RWPE2 (cell line): ENCODE data around the gene IGSF9B.

ENCODE experiments used
- ATAC-seq: fragments of 200-7000 bp; cut with Tn5 transposase; 3 replicates; pipeline ENCODE4 v1.9.1; 2021; ENCODE audit warnings: low read depth
- DNase-seq: peaks from one replicate; pipeline ENCODE4 v3.0.0-alpha.2; 2020; ENCODE audit warnings: low spot score
- H3K27ac ChIP-seq: fragments of 450-650 bp; 2 replicates; pipeline ENCODE4 v1.5.1; 2017; ENCODE audit warnings: mild to moderate bottlenecking; ENCODE audit not compliant: poor library complexity, severe bottlenecking
- H3K27me3 ChIP-seq: fragments of 250-450 bp; sonication (Bioruptor Pico); 2 replicates; pipeline ENCODE4 v1.5.1; 2021; ENCODE audit warnings: mild to moderate bottlenecking, moderate library complexity; ENCODE audit not compliant: insufficient read depth, poor library complexity, severe bottlenecking
- H3K36me3 ChIP-seq: fragments of 250-450 bp; sonication (Bioruptor Pico); 2 replicates; pipeline ENCODE4 v1.5.1; 2020; ENCODE audit warnings: low read depth, mild to moderate bottlenecking, moderate library complexity
- H3K4me1 ChIP-seq: fragments of 250-450 bp; sonication (Bioruptor Pico); 2 replicates; pipeline ENCODE4 v1.5.1; 2021; ENCODE audit warnings: mild to moderate bottlenecking, moderate library complexity; ENCODE audit not compliant: insufficient read depth, poor library complexity, severe bottlenecking
- H3K4me3 ChIP-seq: fragments of 250-450 bp; sonication (Bioruptor Pico); 2 replicates; pipeline ENCODE4 v1.5.1; 2021; ENCODE audit warnings: mild to moderate bottlenecking, moderate library complexity; ENCODE audit not compliant: severe bottlenecking
- H3K9me3 ChIP-seq: fragments of 250-450 bp; sonication (Bioruptor Pico); 2 replicates; pipeline ENCODE4 v1.5.1; 2021; ENCODE audit warnings: mild to moderate bottlenecking, moderate library complexity; ENCODE audit not compliant: severe bottlenecking
- TF ChIP-seq, protein P1 (sequence below): fragments of 450-650 bp; IDR thresholded peaks from one replicate; pipeline ENCODE4 v1.5.1; 2017; ENCODE audit warnings: mild to moderate bottlenecking, moderate library complexity; ENCODE audit not compliant: poor library complexity, severe bottlenecking

The IGSF9B gene

DNA sequence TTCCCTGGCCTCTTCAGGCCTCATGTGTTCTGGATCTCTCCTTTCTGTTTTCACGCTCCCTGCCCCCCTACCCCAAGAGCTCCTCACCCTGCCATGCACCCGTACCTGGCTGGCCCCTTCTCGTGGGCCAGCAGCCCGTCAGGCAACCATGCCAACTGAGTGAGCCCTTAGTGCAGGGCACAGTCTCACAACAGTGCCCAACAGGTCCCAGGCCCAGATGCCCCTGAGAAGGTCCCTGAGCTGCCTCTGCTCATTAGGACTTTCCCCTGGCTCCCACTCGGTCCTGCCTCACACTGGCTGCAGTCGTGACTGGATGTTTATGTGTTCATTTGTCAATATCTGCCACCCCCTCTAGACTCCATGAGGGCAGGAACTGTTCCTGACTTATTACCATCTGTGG is 44.8 kb upstream of the IGSF9B start:
- H3K4me1 ChIP-seq: no peaks in the 10 kb centered on the region
- TF ChIP-seq, protein P1, sequence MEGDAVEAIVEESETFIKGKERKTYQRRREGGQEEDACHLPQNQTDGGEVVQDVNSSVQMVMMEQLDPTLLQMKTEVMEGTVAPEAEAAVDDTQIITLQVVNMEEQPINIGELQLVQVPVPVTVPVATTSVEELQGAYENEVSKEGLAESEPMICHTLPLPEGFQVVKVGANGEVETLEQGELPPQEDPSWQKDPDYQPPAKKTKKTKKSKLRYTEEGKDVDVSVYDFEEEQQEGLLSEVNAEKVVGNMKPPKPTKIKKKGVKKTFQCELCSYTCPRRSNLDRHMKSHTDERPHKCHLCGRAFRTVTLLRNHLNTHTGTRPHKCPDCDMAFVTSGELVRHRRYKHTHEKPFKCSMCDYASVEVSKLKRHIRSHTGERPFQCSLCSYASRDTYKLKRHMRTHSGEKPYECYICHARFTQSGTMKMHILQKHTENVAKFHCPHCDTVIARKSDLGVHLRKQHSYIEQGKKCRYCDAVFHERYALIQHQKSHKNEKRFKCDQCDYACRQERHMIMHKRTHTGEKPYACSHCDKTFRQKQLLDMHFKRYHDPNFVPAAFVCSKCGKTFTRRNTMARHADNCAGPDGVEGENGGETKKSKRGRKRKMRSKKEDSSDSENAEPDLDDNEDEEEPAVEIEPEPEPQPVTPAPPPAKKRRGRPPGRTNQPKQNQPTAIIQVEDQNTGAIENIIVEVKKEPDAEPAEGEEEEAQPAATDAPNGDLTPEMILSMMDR: no peak

DNA sequence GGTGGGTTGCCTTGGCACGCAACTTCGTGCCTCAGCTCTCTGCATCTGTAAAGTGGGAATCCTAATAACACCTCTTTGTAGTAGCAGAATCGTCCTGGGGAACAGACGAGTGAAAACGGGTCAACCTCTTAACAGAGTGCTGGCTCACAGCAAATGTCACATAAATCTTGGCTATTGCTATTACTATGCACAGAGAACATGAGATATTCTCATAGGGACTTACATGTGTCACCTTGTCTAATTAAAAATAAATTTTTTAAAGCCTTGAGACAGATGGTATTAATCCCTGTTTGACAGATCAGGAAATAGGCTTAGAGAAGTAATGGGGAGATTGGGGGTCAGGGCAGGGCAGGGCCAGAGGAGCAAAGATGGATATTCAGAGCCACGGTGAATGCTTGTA is 44.3 kb upstream of the IGSF9B start:
- no peaks in the 10 kb centered on the region for H3K9me3 ChIP-seq
- no peaks in the 10 kb centered on the region for H3K36me3 ChIP-seq
- H3K4me3 ChIP-seq: no peak overlapping the region
- ATAC-seq (no peak), DNase-seq (no peak)
- TF ChIP-seq, protein P1: no peak
- no peaks in the 10 kb centered on the region for H3K27me3 ChIP-seq
- no peaks in the 10 kb centered on the region for H3K4me1 ChIP-seq
- H3K27ac ChIP-seq: no peak overlapping the region

More for the DNA sequence above, 44.8 kb upstream of the IGSF9B start:
- DNase-seq (no peak), ATAC-seq (no peak)
- Histone ChIP-seq H3K4me3 (no peak overlapping the region), H3K27me3 (no peaks in the 10 kb centered on the region), H3K27ac (no peak overlapping the region), H3K36me3 (no peaks in the 10 kb centered on the region), H3K9me3 (no peaks in the 10 kb centered on the region)

DNA sequence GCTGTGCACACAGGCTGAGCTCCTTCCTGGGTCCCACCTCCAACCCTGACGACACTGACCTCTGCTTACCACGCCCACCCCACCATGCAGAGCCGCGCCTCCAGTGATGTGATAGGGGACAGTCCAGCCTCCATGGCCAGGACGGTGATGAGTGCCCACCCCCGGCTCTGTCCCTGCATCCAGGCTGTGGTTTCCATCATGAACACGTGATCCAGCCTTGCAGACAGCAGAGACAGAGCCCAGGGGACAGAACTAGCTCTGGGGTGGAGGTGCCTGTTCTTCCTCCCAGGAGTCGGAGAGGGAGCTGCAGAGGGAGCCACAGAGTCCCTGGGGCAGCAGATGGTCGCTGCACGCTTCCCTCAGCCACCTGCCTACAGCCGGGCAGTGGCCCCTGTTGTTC is 42.6 kb upstream of the IGSF9B start:
- Histone ChIP-seq H3K27me3 (no peaks in the 10 kb centered on the region), H3K4me1 (no peaks in the 10 kb centered on the region), H3K9me3 (no peaks in the 10 kb centered on the region), H3K36me3 (no peaks in the 10 kb centered on the region), H3K4me3 (no peak overlapping the region), H3K27ac (no peak overlapping the region)
- DNase-seq (no peak), ATAC-seq (no peak)
- TF ChIP-seq, protein P1: no peak

DNA sequence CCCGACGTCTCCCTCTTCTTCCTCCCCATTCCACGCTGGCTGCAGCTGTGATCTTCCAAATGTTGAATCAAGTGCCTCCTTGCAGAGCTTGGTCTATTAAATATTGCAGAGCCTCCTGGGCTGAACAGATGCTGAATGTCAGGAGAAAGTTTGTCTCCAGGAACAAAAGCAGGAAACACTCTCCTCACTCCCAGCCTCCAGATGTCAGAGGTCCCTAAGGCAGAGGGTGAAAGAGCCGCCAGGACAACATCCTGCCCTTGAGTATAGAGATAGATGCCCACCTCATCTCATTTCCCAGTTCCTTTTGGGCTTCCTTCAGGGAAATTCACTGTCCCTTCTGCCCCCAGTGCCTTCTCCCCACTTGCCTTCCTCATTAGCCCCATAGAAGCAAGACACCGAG is 40.8 kb upstream of the IGSF9B start:
- H3K27ac ChIP-seq: no peak overlapping the region
- DNase-seq (no peak), ATAC-seq (no peak)
- TF ChIP-seq, protein P1: no peak
- no peaks in the 10 kb centered on the region for H3K27me3 ChIP-seq
- H3K4me3 ChIP-seq: no peak overlapping the region
- H3K9me3 ChIP-seq: no peaks in the 10 kb centered on the region
- no peaks in the 10 kb centered on the region for H3K4me1 ChIP-seq
- no peaks in the 10 kb centered on the region for H3K36me3 ChIP-seq

DNA sequence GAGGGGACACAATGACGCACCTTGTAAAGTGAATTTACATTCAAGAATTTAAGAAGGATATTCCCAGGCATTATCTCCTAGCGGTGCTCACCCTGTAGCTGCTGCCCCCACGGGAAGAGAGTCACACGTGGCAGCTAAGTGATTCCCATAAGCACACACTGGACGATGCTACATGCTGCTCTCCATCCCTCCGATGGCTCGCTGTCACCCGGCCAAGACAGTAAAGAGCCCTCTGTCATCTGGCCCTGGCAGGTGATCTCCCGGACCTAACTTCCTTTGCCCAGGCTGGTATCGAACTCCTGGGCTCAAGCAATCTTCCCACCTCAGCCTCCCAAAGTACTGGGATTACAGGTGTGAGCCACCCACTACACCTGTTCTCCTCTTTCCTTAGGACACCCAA is 39.9 kb upstream of the IGSF9B start:
- H3K4me3 ChIP-seq: no peak overlapping the region
- DNase-seq (no peak), ATAC-seq (no peak)
- H3K27me3 ChIP-seq: no peaks in the 10 kb centered on the region
- H3K9me3 ChIP-seq: no peaks in the 10 kb centered on the region
- H3K4me1 ChIP-seq: peaks cover 7% of the 10 kb centered on the region
- TF ChIP-seq, protein P1: no peak
- H3K27ac ChIP-seq: no peak overlapping the region
- H3K36me3 ChIP-seq: no peaks in the 10 kb centered on the region
